Smooth muscle cell (in vitro differentiated cells): Measurements from ENCODE around the gene BNIP1. TPM values are rescaled to one million over a fixed set of nuclear protein-coding genes. Genes with fewer than 3 reads are reported as not detected.
"Not testable (repeated sequence)": the region's sequence is repeated elsewhere in the genome, so short reads cannot be mapped to it uniquely, and the experiment has no call there.

ENCODE experiments used
- DNase-seq: peaks from one replicate; lab custom pipeline; 2025; ENCODE audit not compliant: unreplicated experiment; lab: John Stamatoyannopoulos, UW
- H2AFZ ChIP-seq: fragments of 200-600 bp; sonication (generic); 2 replicates; pipeline ENCODE4 v1.6.0; 2016; ENCODE audit warnings: antibody characterized with exemption, low read depth, mild to moderate bottlenecking
- H3F3A ChIP-seq: fragments of 200-600 bp; sonication (generic); 2 replicates; pipeline ENCODE4 v1.6.0; 2017; ENCODE audit warnings: antibody characterized with exemption, low read depth
- H3K27ac ChIP-seq: fragments of 200-600 bp; sonication (generic); 2 replicates; pipeline ENCODE4 v1.5.1; 2016; ENCODE audit warnings: low read depth, mild to moderate bottlenecking
- H3K27me3 ChIP-seq: fragments of 200-600 bp; sonication (generic); 2 replicates; pipeline ENCODE4 v1.6.1; 2016; ENCODE audit warnings: low read depth, mild to moderate bottlenecking
- H3K36me3 ChIP-seq: fragments of 200-600 bp; sonication (generic); 2 replicates; pipeline ENCODE4 v1.5.1; 2016; ENCODE audit warnings: low read depth
- H3K4me1 ChIP-seq: fragments of 200-600 bp; sonication (generic); 2 replicates; pipeline ENCODE4 v1.5.1; 2016; ENCODE audit warnings: low read depth
- H3K4me2 ChIP-seq: fragments of 200-600 bp; sonication (generic); 2 replicates; pipeline ENCODE4 v1.6.0; 2016; ENCODE audit warnings: mild to moderate bottlenecking
- H3K4me3 ChIP-seq: fragments of 200-600 bp; sonication (generic); 2 replicates; pipeline ENCODE4 v1.5.1; 2016; ENCODE audit warnings: mild to moderate bottlenecking
- H3K79me2 ChIP-seq: fragments of 200-600 bp; sonication (generic); 2 replicates; pipeline ENCODE4 v1.6.0; 2016; ENCODE audit warnings: low read depth, mild to moderate bottlenecking
- H3K9ac ChIP-seq: fragments of 200-600 bp; sonication (generic); 2 replicates; pipeline ENCODE4 v1.6.0; 2016; ENCODE audit warnings: low read depth
- H3K9me3 ChIP-seq: fragments of 200-600 bp; sonication (generic); replicated peaks from 2 replicates; pipeline ENCODE4 v1.5.1; 2016; ENCODE audit warnings: low read depth
- H4K20me1 ChIP-seq: fragments of 200-600 bp; sonication (generic); 2 replicates; pipeline ENCODE4 v1.6.0; 2016; ENCODE audit warnings: low read depth
- CTCF ChIP-seq: fragments of 200-600 bp; sonication (generic); IDR thresholded peaks from 2 replicates; pipeline ENCODE4 v1.5.1; 2017; ENCODE audit warnings: borderline replicate concordance, mild to moderate bottlenecking, antibody characterized with exemption; ENCODE audit not compliant: insufficient read depth, poor library complexity, severe bottlenecking
- WGBS: methylation state at CpG from one replicate; pipeline ENCODE4 v1.1.7; 2016; ENCODE audit warnings: low lambda C conversion rate; 5-methylcytosine and 5-hydroxymethylcytosine counted together
- polyA plus RNA-seq: library from polyadenylated mRNA; unstranded; fragments of >200 nt; fragmentation: Nextera tagmentation; extraction: Ambion mirVana; gene quantifications from 2 replicates; pipeline ENCODE4 v1.2.1, GENCODE V29; 2016
- total RNA-seq: library from RNA; depleted of rRNA; stranded (reverse); fragments of >200 nt; gene quantifications from 2 replicates; pipeline ENCODE4 v1.2.3, GENCODE V29; 2014

Gene BNIP1
- total and polyA plus RNA-seq, 2 experiments from 2014 or later, result 15.0 to 16.2 TPM

DNA sequence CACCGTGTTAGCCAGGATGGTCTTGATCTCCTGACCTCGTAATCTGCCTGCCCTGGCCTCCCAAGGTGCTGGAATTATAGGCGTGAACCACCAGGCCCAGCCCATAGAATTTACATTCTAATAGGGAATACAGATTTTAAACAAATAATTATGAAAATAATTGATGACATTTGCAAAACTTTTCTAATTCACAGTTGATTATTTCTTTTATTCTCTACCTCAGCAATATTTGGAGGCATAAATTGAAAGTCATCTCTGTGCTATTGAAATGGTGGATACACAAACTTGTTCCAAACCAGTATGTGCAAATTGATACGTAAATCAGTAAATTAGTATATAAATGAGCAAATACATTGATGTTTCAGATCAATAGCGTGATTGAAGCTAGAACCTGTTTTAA is 8.2 kb downstream of the BNIP1 start:
- Histone ChIP-seq H3K27me3 (no peaks in the 10 kb centered on the region), H3K27ac (no peak overlapping the region), H3K9me3 (no peaks in the 10 kb centered on the region), H3K4me3 (no peak overlapping the region), H3K4me2 (no peak overlapping the region), H3K4me1 (no peaks in the 10 kb centered on the region), H2AFZ (no peak overlapping the region), H3K9ac (no peak overlapping the region), H3K79me2 (no peaks in the 10 kb centered on the region), H3K36me3 (peaks cover 4% of the 10 kb centered on the region), H4K20me1 (no peaks in the 10 kb centered on the region), H3F3A (no peaks in the 10 kb centered on the region)
- no peak for DNase-seq
- TF ChIP-seq CTCF, result no peak
- WGBS, result 94% methylated on average over 5 of the region's 5 CpGs

DNA sequence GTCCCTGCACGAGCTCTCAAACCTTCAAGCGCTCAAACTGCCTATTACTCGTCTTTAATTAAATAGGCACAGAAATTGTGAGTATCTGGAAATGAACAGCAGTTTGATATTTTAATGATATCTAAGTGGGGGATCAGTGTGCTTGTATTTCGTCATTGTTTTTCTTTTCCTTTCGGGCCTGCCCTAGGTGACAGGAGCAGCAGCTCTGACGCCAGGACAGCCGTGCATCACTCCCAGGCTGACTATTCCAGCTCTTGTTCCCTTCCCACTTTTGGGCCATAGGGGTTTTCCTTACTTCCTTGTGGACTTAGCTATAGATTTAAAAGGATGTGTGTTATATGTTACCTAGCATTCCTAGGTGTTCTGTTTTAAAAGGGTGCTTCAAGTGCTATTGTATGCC is 9.5 kb downstream of the BNIP1 start:
- H3K79me2 ChIP-seq, result no peaks in the 10 kb centered on the region
- H3K27ac ChIP-seq, result no peak overlapping the region
- no peaks in the 10 kb centered on the region for H3K9me3 ChIP-seq
- H3K36me3 ChIP-seq, result peaks cover 4% of the 10 kb centered on the region
- H3K27me3 ChIP-seq, result no peaks in the 10 kb centered on the region
- no peak for DNase-seq
- no peak for TF ChIP-seq CTCF
- 96% methylated on average over 7 of the region's 7 CpGs for WGBS
- H3K9ac ChIP-seq, result no peak overlapping the region
- H3K4me1 ChIP-seq, result no peaks in the 10 kb centered on the region
- no peaks in the 10 kb centered on the region for H3F3A ChIP-seq
- H4K20me1 ChIP-seq, result no peaks in the 10 kb centered on the region
- H3K4me3 ChIP-seq, result no peak overlapping the region
- no peak overlapping the region for H2AFZ ChIP-seq
- H3K4me2 ChIP-seq, result no peak overlapping the region

GRCh38 chr5:173154619-173155018 is 10.3 kb downstream of the BNIP1 start:
- H3K9me3 ChIP-seq, H4K20me1 ChIP-seq, H2AFZ ChIP-seq, H3K27me3 ChIP-seq, H3K79me2 ChIP-seq, H3K9ac ChIP-seq, H3K36me3 ChIP-seq, H3K27ac ChIP-seq, H3K4me3 ChIP-seq, H3K4me2 ChIP-seq, H3F3A ChIP-seq, H3K4me1 ChIP-seq, DNase-seq: not testable (repeated sequence)
- WGBS, result 95% methylated on average over 5 of the region's 5 CpGs

DNA sequence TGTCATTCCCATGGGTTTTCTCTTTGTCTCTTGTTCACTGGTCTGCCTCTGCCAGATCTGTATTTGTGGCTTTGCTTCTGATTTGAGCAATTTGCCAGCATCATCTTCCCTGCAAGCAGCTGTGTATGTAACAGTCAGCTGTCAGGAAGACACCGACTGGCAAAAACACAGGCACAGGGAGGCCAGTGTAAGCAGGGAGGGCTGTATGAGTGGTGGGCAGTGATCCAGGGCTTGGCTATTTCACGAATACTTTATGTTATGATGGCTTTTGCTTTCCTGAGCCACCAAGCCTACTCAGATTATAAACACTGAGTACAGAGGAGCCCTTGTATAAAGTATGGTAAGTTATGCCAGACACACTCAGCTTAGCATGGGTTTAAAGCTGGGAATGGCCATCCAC is 11.6 kb downstream of the BNIP1 start:
- no peaks in the 10 kb centered on the region for H3F3A ChIP-seq
- no peak for TF ChIP-seq CTCF
- H2AFZ ChIP-seq, result no peak overlapping the region
- H3K9me3 ChIP-seq, result no peaks in the 10 kb centered on the region
- H3K27ac ChIP-seq, result no peak overlapping the region
- WGBS, result 69% methylated on average over 2 of the region's 2 CpGs
- DNase-seq, result no peak
- no peaks in the 10 kb centered on the region for H4K20me1 ChIP-seq
- no peak overlapping the region for H3K4me3 ChIP-seq
- no peaks in the 10 kb centered on the region for H3K4me1 ChIP-seq
- H3K36me3 ChIP-seq, result peaks cover 4% of the 10 kb centered on the region
- no peak overlapping the region for H3K9ac ChIP-seq
- no peaks in the 10 kb centered on the region for H3K27me3 ChIP-seq
- no peak overlapping the region for H3K4me2 ChIP-seq
- no peaks in the 10 kb centered on the region for H3K79me2 ChIP-seq
